Stomach (tissue), 9 donors: ENCODE measurements around the gene PPP1R16B. TPM values are rescaled to one million over a fixed set of nuclear protein-coding genes. Genes with fewer than 3 reads are reported as not detected.

ENCODE experiments used
- DNase-seq, 2 donors: peaks; one replicate each; pipeline versions ENCODE4 v3.0.0 to v3.0.0-alpha.2; 2013 to 2019
- H3K27ac ChIP-seq, 5 donors: fragments of 200-600 bp in 4 of 5; sonication (generic) in 4 of 5; one replicate each; pipeline ENCODE4 v1.5.1; 2013 to 2019; ENCODE audit warnings: mild to moderate bottlenecking in 1 of 5, moderate library complexity in 1 of 5
- H3K27me3 ChIP-seq, 3 donors: fragments of 200-600 bp; sonication (generic); one replicate each; pipeline ENCODE4 v1.5.1; 2017 to 2019; ENCODE audit warnings: mixed run types in 1 of 3
- H3K36me3 ChIP-seq, 4 donors: fragments of 200-600 bp; sonication (generic); 1 replicate in 3 of 4; 2 replicates in 1 of 4; pipeline ENCODE4 v1.5.1; 2016 to 2019
- H3K4me1 ChIP-seq, 4 donors: fragments of 200-600 bp; sonication (generic); one replicate each; pipeline ENCODE4 v1.5.1; 2016 to 2019
- H3K4me3 ChIP-seq, 4 donors: fragments of 200-600 bp; sonication (generic) in 3 of 4; one replicate each; pipeline ENCODE4 v1.5.1; 2016 to 2019; ENCODE audit warnings: mild to moderate bottlenecking in 1 of 4
- H3K9me3 ChIP-seq, 4 donors: fragments of 200-600 bp; sonication (generic); one replicate each; pipeline ENCODE4 v1.5.1; 2016 to 2019
- EP300 ChIP-seq: sonication (generic); formaldehyde crosslinking; IDR thresholded peaks from one replicate; pipeline ENCODE4 v1.6.1; 2017; ENCODE audit warnings: antibody characterized with exemption
- POLR2A ChIP-seq, 4 donors: fragments of 450-650 bp; IDR thresholded peaks; one replicate each; pipeline ENCODE4 v1.6.1; 2016; ENCODE audit warnings: antibody characterized with exemption in 4 of 4, control low read depth in 2 of 4, mild to moderate bottlenecking in 1 of 4, moderate library complexity in 1 of 4
- POLR2AphosphoS5 ChIP-seq, 3 donors: sonication (generic); formaldehyde crosslinking; IDR thresholded peaks; one replicate each; pipeline ENCODE4 v1.6.1; 2016; ENCODE audit warnings: antibody characterized with exemption in 3 of 3
- WGBS, 5 donors: extraction: QIAGEN DNeasy Blood & Tissue Kit in 3 of 5; methylation state at CpG; one replicate each; pipeline versions ENCODE4 v1.1.5 to v1.1.7; 2013 to 2018; 5-methylcytosine and 5-hydroxymethylcytosine counted together
- intact Hi-C: fragments of 100-400 bp; cut with DNase I; formaldehyde crosslinking; loops from one replicate; pipeline ENCODE4 v1.15.1; 2023; ENCODE audit warnings: low total_unique reads
- polyA plus RNA-seq, 3 donors: library from polyadenylated mRNA; stranded (reverse); fragments of 200-250 nt; gene quantifications; one replicate each; pipeline ENCODE4 v1.2.3, GENCODE V29; 2013
- total RNA-seq, 5 donors: library from RNA; depleted of rRNA; stranded (reverse); fragments of >200 nt; gene quantifications; one replicate each; pipeline versions ENCODE4 v1.1.0 to v1.2.3, GENCODE V29; 2014 to 2016
- TF ChIP-seq, protein P1 (sequence below), 7 experiments: fragments of 450-650 bp in 4 of 7; fragments of 200-600 bp in 3 of 7; sonication (generic) in 3 of 7; IDR thresholded peaks; one replicate each; pipeline ENCODE4 v1.5.1; 2016 to 2019; ENCODE audit warnings: antibody characterized with exemption in 7 of 7, control low read depth in 2 of 7, mild to moderate bottlenecking in 1 of 7
- donor health status: healthy with polysubstance abuse.
- donor health status: Bipolar disorder and iron deficiency.
- donor health status: healthy.

Gene PPP1R16B
- total and polyA plus RNA-seq, 8 donors, result 1.2 to 18.7 (median 6.2) TPM

- intact Hi-C loops, result no loop called here
- TF ChIP-seq EP300 (no peak), POLR2A (IDR thresholded peaks at IDR 0.05) (no peak), POLR2AphosphoS5 (IDR thresholded peaks at IDR 0.05) (no peak)
- TF ChIP-seq, protein P1, sequence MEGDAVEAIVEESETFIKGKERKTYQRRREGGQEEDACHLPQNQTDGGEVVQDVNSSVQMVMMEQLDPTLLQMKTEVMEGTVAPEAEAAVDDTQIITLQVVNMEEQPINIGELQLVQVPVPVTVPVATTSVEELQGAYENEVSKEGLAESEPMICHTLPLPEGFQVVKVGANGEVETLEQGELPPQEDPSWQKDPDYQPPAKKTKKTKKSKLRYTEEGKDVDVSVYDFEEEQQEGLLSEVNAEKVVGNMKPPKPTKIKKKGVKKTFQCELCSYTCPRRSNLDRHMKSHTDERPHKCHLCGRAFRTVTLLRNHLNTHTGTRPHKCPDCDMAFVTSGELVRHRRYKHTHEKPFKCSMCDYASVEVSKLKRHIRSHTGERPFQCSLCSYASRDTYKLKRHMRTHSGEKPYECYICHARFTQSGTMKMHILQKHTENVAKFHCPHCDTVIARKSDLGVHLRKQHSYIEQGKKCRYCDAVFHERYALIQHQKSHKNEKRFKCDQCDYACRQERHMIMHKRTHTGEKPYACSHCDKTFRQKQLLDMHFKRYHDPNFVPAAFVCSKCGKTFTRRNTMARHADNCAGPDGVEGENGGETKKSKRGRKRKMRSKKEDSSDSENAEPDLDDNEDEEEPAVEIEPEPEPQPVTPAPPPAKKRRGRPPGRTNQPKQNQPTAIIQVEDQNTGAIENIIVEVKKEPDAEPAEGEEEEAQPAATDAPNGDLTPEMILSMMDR (IDR thresholded peaks at IDR 0.05), result no peak
Measured at GRCh38 chr20:38834868-38835267, 29.4 kb downstream of the PPP1R16B start.

DNA sequence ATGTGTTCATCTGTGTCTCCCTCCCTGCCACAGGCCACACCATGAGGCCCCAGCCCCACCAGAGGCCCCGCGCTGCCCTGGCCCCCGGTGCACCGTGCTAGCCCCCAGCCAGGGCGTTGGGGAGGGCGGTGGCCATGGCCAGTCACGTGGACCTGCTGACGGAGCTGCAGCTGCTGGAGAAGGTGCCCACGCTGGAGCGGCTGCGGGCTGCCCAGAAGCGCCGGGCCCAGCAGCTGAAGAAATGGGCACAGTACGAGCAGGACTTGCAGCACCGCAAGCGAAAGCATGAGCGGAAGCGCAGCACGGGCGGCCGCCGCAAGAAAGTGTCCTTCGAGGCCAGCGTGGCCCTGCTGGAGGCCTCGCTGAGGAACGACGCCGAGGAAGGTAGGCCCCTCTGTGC is 30.3 kb downstream of the PPP1R16B start:
- Histone ChIP-seq H3K9me3 (no peaks in the 10 kb centered on the region), H3K4me1 (no peaks in the 10 kb centered on the region), H3K27ac (no peak overlapping the region), H3K4me3 (no peak overlapping the region), H3K27me3 (peaks cover 0 to 10% (median 0%) of the 10 kb centered on the region in 3 donors), H3K36me3 (no peaks in the 10 kb centered on the region)
- TF ChIP-seq EP300 (no peak), POLR2AphosphoS5 (IDR thresholded peaks at IDR 0.05) (no peak), POLR2A (IDR thresholded peaks at IDR 0.05) (no peak)
- TF ChIP-seq, protein P1 (IDR thresholded peaks at IDR 0.05), result no peak
- no peak for DNase-seq
- intact Hi-C loops, result no loop called here
- WGBS, 5 donors, result 91 to 93% (median 92%) methylated on average over 22 to 28 of the region's 28 CpGs

More at GRCh38 chr20:38834868-38835267, 29.4 kb downstream of the PPP1R16B start:
- no peaks in the 10 kb centered on the region for H3K36me3 ChIP-seq
- no peak overlapping the region for H3K4me3 ChIP-seq
- H3K4me1 ChIP-seq, result peaks cover 0 to 1% (median 0%) of the 10 kb centered on the region in 4 donors
- H3K9me3 ChIP-seq, result no peaks in the 10 kb centered on the region
- peaks cover 0 to 5% (median 0%) of the 10 kb centered on the region in 3 donors for H3K27me3 ChIP-seq
- no peak for DNase-seq
- H3K27ac ChIP-seq, result no peak overlapping the region

GRCh38 chr20:38836991-38837390 is 31.5 kb downstream of the PPP1R16B start:
- H3K9me3 ChIP-seq, result no peaks in the 10 kb centered on the region
- no peak overlapping the region for H3K4me3 ChIP-seq
- DNase-seq, result no peak
- 74 to 81% (median 78%) methylated on average over 4 of the region's 4 CpGs for WGBS, 5 donors
- TF ChIP-seq POLR2AphosphoS5 (IDR thresholded peaks at IDR 0.05) (no peak), POLR2A (IDR thresholded peaks at IDR 0.05) (no peak), EP300 (no peak)
- TF ChIP-seq, protein P1 (IDR thresholded peaks at IDR 0.05), result no peak
- no peak overlapping the region for H3K27ac ChIP-seq
- H3K36me3 ChIP-seq, result no peaks in the 10 kb centered on the region
- H3K4me1 ChIP-seq, result no peaks in the 10 kb centered on the region
- H3K27me3 ChIP-seq, result peaks cover 0 to 10% (median 0%) of the 10 kb centered on the region in 3 donors
- intact Hi-C loops, result no loop called here

DNA sequence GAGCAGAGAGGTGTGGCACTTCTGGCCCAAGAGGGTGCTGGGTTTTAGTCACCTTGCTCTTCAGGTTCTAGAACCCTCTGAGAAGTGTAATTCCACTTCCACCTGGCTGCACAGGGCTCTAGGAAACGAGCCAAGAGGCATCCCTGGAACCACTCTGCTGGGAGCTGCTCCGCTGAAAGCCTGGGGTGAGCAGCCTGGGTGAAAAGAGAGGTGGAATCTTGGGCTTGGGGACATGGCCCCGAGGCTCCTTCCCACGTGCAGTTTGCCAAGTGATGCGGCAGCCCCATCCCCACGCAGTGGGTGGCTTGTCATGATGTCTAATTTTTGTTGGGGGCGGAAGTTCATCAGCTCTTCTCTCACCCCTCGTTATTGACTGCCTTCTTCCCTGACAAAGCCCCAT is 32.8 kb downstream of the PPP1R16B start:
- DNase-seq, result no peak
- intact Hi-C loops, result no loop called here
- Histone ChIP-seq H3K27ac (no peak overlapping the region), H3K4me1 (no peaks in the 10 kb centered on the region), H3K27me3 (peaks cover 0 to 10% (median 0%) of the 10 kb centered on the region in 3 donors), H3K9me3 (no peaks in the 10 kb centered on the region), H3K4me3 (no peak overlapping the region), H3K36me3 (no peaks in the 10 kb centered on the region)
- WGBS, 5 donors, result 69 to 82% (median 75%) methylated on average over 8 of the region's 8 CpGs
- TF ChIP-seq EP300 (no peak), POLR2AphosphoS5 (IDR thresholded peaks at IDR 0.05) (no peak), POLR2A (IDR thresholded peaks at IDR 0.05) (no peak)
- TF ChIP-seq, protein P1 (IDR thresholded peaks at IDR 0.05), result no peak
